ENCODE results near the gene EIPR1.

- no peak for TF ChIP-seq MXI1 (IDR thresholded peaks at IDR 0.05; ENCODE audit: borderline replicate concordance, low read depth, low read length)
- TF ChIP-seq CTCF (conservative IDR thresholded peaks at IDR 0.05; ENCODE audit: low read depth, low read length) = no peak
- TF ChIP-seq POLR2A (IDR thresholded peaks at IDR 0.05; ENCODE audit: low read depth, low read length) = no peak
- no peak for TF ChIP-seq FOS (IDR thresholded peaks at IDR 0.05; ENCODE audit: low read depth, low read length)
- TF ChIP-seq CHD1 (IDR thresholded peaks at IDR 0.05; ENCODE audit: low read depth, low read length) = no peak
- no peak for TF ChIP-seq USF2 (IDR thresholded peaks at IDR 0.05; ENCODE audit: low read depth, low read length)
Measured at GRCh38 chr2:3292416-3292815, 85.2 kb downstream of the EIPR1 start.

Measured in IMR-90 (cell line).